Pancreas (tissue), 10 donors: ENCODE data around the gene PXMP2. TPM values are rescaled to one million over a fixed set of nuclear protein-coding genes. Genes with fewer than 3 reads are reported as not detected.

Source experiments
- ATAC-seq, 4 donors: fragments of 200-7000 bp; cut with Tn5 transposase; one replicate each; pipeline versions ENCODE4 v1.8.0 to v1.9.1; 2020; ENCODE audit warnings: mild to moderate bottlenecking in 4 of 4, moderate library complexity in 4 of 4
- DNase-seq, 6 donors: peaks; one replicate each; pipeline ENCODE4 v3.0.0-alpha.2; 2020
- FAIRE-seq: peaks from 2 replicates; lab custom pipeline; 2012; peaks lifted over from hg19 to GRCh38; lab: Jason Lieb, UNC
- H3K27ac ChIP-seq, 4 donors: fragments of 200-600 bp; sonication (generic); 1 replicate in 3 of 4; 2 replicates in 1 of 4; pipeline versions ENCODE4 v1.5.0 to v1.8.0; 2020
- H3K27me3 ChIP-seq, 4 donors: fragments of 200-600 bp; one replicate each; pipeline ENCODE4 v1.8.0; 2021
- H3K36me3 ChIP-seq, 3 donors: fragments of 200-600 bp; sonication (generic) in 1 of 3; one replicate each; pipeline versions ENCODE4 v1.5.0 to v1.8.0; 2020 to 2021
- H3K4me1 ChIP-seq, 3 donors: fragments of 200-600 bp; one replicate each; pipeline ENCODE4 v1.8.0; 2021
- H3K4me3 ChIP-seq, 4 donors: fragments of 200-600 bp; sonication (generic) in 2 of 4; one replicate each; pipeline versions ENCODE4 v1.5.0 to v1.8.0; 2020 to 2021
- H3K9me3 ChIP-seq, 4 donors: fragments of 200-600 bp; one replicate each; pipeline ENCODE4 v1.8.0; 2021
- WGBS, 2 donors: extraction: QIAGEN DNeasy Blood & Tissue Kit; methylation state at CpG; one replicate each; pipeline ENCODE4 v1.1.7; 2013; 5-methylcytosine and 5-hydroxymethylcytosine counted together
- intact Hi-C, 3 donors: fragments of 100-400 bp; cut with DNase I; formaldehyde crosslinking; loops; one replicate each; pipeline versions ENCODE4 v1.11.1 to v1.14.2; 2022
- polyA plus RNA-seq, 2 donors: library from polyadenylated mRNA; stranded (reverse); fragments of 200-250 nt; gene quantifications; one replicate each; pipeline ENCODE4 v1.2.3, GENCODE V29; 2013
- total RNA-seq, 6 donors: library from RNA; stranded (reverse); fragmentation: NEBNext Ultra II Directional in 4 of 6; extraction: Animal tissue kit (Norgen Biotek cat#: 25700) in 4 of 6; gene quantifications; one replicate each; pipeline versions ENCODE4 v1.2.1 to v1.2.4, GENCODE V29; 2021 to 2023
- TF ChIP-seq, protein P1 (sequence below), 4 donors: fragments of 200-600 bp; sonication (generic) in 3 of 4; IDR thresholded peaks; one replicate each; pipeline versions ENCODE4 v1.5.0 to v1.8.0; 2021; ENCODE audit warnings: antibody characterized with exemption in 4 of 4
- donor health status: healthy with polysubstance abuse.
- donor health status: DM: no; HTN: no; CAD: no; lungs with moderate emphysema.
- donor health status: DM: no; HTN: no; CAD: no.
- donor health status: control.
- donor health status: control.
- donor health status: Bipolar disorder and iron deficiency.
- donor health status: DM: yes; HTN: yes; CAD: no.
- donor health status: DM: no; HTN: no; CAD: no.
- donor health status: DM: no; HTN: no; CAD: no.
- donor health status: DM: yes; HTN: yes; CAD: no.

Gene PXMP2
- total and polyA plus RNA-seq, 8 donors: 7.7 to 27.1 (median 13.3) TPM

DNA sequence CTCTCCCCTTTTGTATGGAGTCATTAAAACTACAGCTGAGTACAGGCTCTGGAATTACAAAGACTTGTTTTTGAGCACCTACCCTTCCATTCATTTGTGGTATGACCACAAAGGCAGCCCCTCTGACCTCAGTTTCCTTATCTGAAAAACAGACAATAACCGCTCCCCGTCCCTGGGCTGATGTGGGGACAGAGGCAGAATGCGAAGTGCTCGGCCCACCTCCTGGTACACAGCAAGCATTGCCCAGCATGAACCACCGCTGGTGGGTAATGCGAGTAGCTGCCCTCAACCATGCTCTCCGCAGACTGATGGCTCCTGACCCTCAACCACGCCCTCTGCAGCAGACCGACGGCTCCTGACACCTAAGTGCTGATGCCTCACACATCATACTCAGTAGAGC lies 46.5 kb upstream of the PXMP2 start:
- DNase-seq (no peak), ATAC-seq (no peak), FAIRE-seq (no peak)
- WGBS, 2 donors: 85 to 94% methylated on average over 10 of the region's 10 CpGs
- Histone ChIP-seq H3K27ac (no peak overlapping the region), H3K27me3 (no peaks in the 10 kb centered on the region), H3K4me1 (no peaks in the 10 kb centered on the region), H3K9me3 (no peaks in the 10 kb centered on the region), H3K36me3 (peaks cover 0 to 9% (median 0%) of the 10 kb centered on the region in 3 donors), H3K4me3 (no peak overlapping the region)
- TF ChIP-seq, protein P1, sequence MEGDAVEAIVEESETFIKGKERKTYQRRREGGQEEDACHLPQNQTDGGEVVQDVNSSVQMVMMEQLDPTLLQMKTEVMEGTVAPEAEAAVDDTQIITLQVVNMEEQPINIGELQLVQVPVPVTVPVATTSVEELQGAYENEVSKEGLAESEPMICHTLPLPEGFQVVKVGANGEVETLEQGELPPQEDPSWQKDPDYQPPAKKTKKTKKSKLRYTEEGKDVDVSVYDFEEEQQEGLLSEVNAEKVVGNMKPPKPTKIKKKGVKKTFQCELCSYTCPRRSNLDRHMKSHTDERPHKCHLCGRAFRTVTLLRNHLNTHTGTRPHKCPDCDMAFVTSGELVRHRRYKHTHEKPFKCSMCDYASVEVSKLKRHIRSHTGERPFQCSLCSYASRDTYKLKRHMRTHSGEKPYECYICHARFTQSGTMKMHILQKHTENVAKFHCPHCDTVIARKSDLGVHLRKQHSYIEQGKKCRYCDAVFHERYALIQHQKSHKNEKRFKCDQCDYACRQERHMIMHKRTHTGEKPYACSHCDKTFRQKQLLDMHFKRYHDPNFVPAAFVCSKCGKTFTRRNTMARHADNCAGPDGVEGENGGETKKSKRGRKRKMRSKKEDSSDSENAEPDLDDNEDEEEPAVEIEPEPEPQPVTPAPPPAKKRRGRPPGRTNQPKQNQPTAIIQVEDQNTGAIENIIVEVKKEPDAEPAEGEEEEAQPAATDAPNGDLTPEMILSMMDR (IDR thresholded peaks at IDR 0.05): no peak
- intact Hi-C loops: no loop called here

DNA sequence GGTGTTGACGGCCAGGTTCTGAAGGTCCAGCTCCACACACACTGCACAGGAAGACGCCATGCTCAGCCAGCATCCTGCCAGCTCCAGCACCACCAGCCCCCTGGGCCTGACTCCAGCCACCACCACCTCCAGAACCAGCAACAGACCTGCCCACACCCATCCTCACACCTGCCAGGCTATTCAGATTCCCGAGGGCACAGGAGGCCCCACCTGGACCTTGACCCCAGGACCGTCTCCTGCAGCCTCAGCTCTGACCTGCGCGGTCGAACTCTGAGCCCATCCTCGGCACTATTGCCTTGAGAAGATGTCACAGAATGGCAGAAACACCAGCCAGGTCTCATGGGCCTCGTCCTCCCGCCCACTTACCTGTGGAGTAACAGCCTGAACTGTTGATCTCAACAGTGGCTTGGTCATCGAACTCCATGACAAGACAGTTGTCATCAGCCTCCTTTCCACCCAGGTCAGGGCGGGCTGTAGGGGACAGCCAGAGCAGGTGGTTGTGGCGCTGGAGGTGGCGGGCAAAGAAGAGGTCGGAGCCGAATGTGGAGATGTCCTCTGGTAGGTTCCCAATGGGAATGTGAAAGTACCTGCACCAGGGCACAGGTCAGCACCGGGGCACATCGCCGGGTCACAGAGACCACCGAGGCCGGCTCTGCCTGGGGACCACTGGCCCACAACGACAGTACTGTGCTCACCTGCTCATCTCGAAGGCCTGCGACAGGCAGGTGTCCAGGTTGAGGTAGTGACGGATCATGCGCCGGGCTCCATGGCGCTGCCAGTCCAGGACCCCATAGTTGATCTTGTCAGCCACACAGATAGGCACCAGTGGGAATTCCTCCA lies 45.4 kb upstream of the PXMP2 start:
- intact Hi-C loops: no loop called here
- no peaks in the 10 kb centered on the region for H3K9me3 ChIP-seq
- peaks cover 0 to 9% (median 0%) of the 10 kb centered on the region in 3 donors for H3K36me3 ChIP-seq
- no peak overlapping the region for H3K4me3 ChIP-seq
- H3K27ac ChIP-seq: no peak overlapping the region
- DNase-seq (no peak), FAIRE-seq (no peak), ATAC-seq (no peak)
- H3K4me1 ChIP-seq: no peaks in the 10 kb centered on the region
- WGBS, 2 donors: 95 to 96% methylated on average over 28 of the region's 28 CpGs
- TF ChIP-seq, protein P1 (IDR thresholded peaks at IDR 0.05): no peak
- no peaks in the 10 kb centered on the region for H3K27me3 ChIP-seq

DNA sequence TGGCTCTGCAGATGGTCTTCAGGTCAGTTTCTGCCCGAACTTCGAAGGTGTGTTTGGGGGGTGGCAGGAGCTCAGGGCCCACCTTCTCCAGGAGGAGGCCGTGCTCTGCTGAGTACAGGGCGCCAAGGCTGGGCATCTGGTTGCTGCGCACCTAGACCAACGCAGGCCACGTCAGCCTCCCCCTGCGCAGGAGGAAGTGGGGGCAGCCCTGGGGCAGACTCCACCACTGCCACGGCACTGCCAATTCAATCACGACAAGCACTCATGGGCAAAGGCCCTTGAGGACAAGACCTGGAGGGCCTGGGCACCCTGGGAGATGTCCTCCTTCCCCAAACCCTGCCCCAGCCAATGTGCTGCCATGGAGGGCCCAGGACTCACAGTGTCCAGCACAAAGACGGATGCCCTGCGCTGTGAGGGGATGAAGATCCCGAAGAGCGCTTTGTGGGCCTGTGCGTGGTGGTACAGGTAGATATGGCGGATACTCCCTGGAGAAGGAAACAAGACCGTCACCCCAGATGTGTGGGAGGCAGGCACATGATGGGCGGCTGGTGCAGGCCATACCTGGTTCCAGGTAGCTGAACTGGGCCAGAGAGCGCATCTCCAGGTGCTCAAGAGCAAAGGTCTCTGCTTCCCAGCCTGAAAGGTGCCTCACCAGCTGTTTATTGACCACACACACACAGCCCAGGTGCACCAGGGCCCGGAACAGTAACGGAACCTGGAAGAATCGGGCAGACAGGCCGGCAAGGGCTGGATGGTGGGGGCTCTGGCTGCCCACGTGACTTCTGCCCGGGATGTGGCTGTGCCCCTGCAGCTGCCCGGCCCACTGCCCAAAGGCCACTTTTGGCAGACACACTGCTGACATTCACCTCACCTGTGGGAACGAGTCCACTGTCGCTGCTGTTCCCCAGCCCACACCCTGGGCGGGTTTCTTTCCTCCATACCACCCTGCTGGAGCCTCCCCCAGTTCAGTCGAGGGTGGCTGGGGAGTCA lies 44.2 kb upstream of the PXMP2 start:
- no peak for FAIRE-seq
- Histone ChIP-seq H3K27me3 (no peaks in the 10 kb centered on the region), H3K4me1 (no peaks in the 10 kb centered on the region), H3K4me3 (no peak overlapping the region), H3K36me3 (no peaks in the 10 kb centered on the region), H3K27ac (no peak overlapping the region), H3K9me3 (no peaks in the 10 kb centered on the region)
- no peak for DNase-seq
- intact Hi-C loops: no loop called here
- TF ChIP-seq, protein P1 (IDR thresholded peaks at IDR 0.05): no peak
- ATAC-seq: no peak
- 95% methylated on average over 30 of the region's 30 CpGs for WGBS, 2 donors

DNA sequence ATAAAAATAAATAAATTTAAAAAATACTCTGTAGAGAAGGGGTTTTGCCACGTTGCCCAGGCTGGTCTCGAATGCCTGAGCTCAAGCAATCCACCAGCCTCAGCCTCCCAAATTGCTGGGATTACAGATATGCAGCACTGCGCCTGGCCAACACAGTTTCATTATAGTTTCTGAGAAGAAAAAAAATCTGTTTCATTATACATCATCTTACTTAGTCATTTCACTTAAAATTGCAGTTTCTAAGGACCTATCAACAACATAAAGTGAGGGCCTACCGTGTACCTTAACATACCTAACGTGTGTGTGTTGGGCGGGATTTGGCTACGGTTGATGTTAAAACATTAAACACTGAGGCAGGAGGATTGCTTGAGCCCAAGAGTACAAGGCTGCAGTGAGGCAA lies 40.5 kb upstream of the PXMP2 start:
- H3K4me3 ChIP-seq: no peak overlapping the region
- no peaks in the 10 kb centered on the region for H3K27me3 ChIP-seq
- ATAC-seq (no peak), DNase-seq (no peak), FAIRE-seq (no peak)
- intact Hi-C loops: no loop called here
- H3K4me1 ChIP-seq: no peaks in the 10 kb centered on the region
- no peaks in the 10 kb centered on the region for H3K9me3 ChIP-seq
- H3K27ac ChIP-seq: no peak overlapping the region
- TF ChIP-seq, protein P1 (IDR thresholded peaks at IDR 0.05): no peak
- 93 to 97% methylated on average over 7 of the region's 7 CpGs for WGBS, 2 donors
- no peaks in the 10 kb centered on the region for H3K36me3 ChIP-seq
